ENCODE results near the gene INSR. TPM values are rescaled to one million over a fixed set of nuclear protein-coding genes. Genes with fewer than 3 reads are reported as not detected.

INSR gene
- total and polyA plus RNA-seq, 2 donors (not counting 3 experiments of a cell fraction or from before 2014, with no cell fraction given), result 4.9 to 19.5 TPM

DNA sequence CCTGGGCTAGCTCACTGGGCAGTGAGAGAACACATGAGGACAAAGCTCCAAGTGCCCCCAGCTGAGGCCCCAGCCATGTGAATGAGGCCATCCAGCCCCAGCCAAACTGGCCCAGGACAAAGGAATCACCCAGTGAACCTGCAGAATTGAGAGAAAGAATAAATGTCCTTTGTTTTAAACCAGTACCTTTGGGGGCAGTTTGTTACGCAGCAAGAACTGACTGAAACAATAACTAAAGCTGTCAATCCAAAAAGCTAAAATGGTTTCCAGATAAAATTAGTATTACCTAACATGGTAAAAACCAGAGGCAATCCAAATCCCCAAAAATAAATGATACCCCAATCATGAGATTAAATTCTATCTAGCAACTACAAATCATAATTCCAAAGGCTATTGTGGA, 155.1 kb downstream of the INSR start:
- TF ChIP-seq JUN (IDR thresholded peaks at IDR 0.05; ENCODE audit: borderline replicate concordance, insufficient read depth, insufficient read length, low read depth), result no peak
- no peak for TF ChIP-seq FOS (IDR thresholded peaks at IDR 0.05; ENCODE audit: borderline replicate concordance, insufficient read depth, low read length)
- no peak for TF ChIP-seq EZH2 (IDR thresholded peaks at IDR 0.05; ENCODE audit: borderline replicate concordance, low read depth, low read length, severe bottlenecking)
- TF ChIP-seq, protein P1, sequence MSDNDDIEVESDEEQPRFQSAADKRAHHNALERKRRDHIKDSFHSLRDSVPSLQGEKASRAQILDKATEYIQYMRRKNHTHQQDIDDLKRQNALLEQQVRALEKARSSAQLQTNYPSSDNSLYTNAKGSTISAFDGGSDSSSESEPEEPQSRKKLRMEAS (IDR thresholded peaks at IDR 0.05; ENCODE audit: insufficient read depth, insufficient read length), result no peak
- TF ChIP-seq MYC (IDR thresholded peaks at IDR 0.05; ENCODE audit: low read depth, low read length), result no peak
- TF ChIP-seq, protein P2, sequence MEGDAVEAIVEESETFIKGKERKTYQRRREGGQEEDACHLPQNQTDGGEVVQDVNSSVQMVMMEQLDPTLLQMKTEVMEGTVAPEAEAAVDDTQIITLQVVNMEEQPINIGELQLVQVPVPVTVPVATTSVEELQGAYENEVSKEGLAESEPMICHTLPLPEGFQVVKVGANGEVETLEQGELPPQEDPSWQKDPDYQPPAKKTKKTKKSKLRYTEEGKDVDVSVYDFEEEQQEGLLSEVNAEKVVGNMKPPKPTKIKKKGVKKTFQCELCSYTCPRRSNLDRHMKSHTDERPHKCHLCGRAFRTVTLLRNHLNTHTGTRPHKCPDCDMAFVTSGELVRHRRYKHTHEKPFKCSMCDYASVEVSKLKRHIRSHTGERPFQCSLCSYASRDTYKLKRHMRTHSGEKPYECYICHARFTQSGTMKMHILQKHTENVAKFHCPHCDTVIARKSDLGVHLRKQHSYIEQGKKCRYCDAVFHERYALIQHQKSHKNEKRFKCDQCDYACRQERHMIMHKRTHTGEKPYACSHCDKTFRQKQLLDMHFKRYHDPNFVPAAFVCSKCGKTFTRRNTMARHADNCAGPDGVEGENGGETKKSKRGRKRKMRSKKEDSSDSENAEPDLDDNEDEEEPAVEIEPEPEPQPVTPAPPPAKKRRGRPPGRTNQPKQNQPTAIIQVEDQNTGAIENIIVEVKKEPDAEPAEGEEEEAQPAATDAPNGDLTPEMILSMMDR (IDR thresholded peaks at IDR 0.05; ENCODE audit: extremely low read depth in 1 of 2, insufficient read depth in 1 of 2, low read depth in 1 of 2, low read length in 2 of 2), result no peak
- TF ChIP-seq GATA2 (IDR thresholded peaks at IDR 0.05; ENCODE audit: insufficient read depth, insufficient read length, low read depth, low read length), result no peak
- no peak for TF ChIP-seq POLR2AphosphoS5 (IDR thresholded peaks at IDR 0.05; ENCODE audit: insufficient read depth, low read depth, low read length)
- no peaks in the 10 kb centered on the region for H3K79me2 ChIP-seq (ENCODE audit: control insufficient read depth, insufficient read depth, low read length)
- no peaks in the 10 kb centered on the region for H3K27me3 ChIP-seq (ENCODE audit: control insufficient read depth in 2 of 2, insufficient read depth in 2 of 2, low read length in 2 of 2)
- H3K4me1 ChIP-seq (ENCODE audit: control insufficient read depth, extremely low read depth, insufficient read depth, low read length), result no peaks in the 10 kb centered on the region
- H3K4me2 ChIP-seq (ENCODE audit: insufficient read depth, low read length), result no peak overlapping the region
- H4K20me1 ChIP-seq (replicated peaks; ENCODE audit: control insufficient read depth, extremely low read depth, insufficient read depth, low read length), result no peaks in the 10 kb centered on the region
- POLR2A ChIA-PET, result interaction anchor here (0.6 kb wide), 1 partner anchor 76 kb away, joined by 3 read pairs; no protein-coding TSS in a partner anchor
- no peaks in the 10 kb centered on the region for H3K9me1 ChIP-seq (replicated peaks; ENCODE audit: control insufficient read depth, extremely low read depth, insufficient read depth, low read length)
- dilution Hi-C loops (cut with MboI; ENCODE audit: extremely low pct_ligation_motif_present, low sequenced_read_pairs), result no loop called here
- no TSS peak for BruUV-seq (replicated peaks)
- DNase-seq (ENCODE audit: low read depth, low spot score) (no peak), FAIRE-seq (no peak)
- H3K27ac ChIP-seq (ENCODE audit: insufficient read depth, low read depth, low read length), result no peak overlapping the region
- H3K9me3 ChIP-seq (replicated peaks; ENCODE audit: control insufficient read depth, insufficient read depth, low read length), result no peaks in the 10 kb centered on the region
- no peak overlapping the region for H3K9ac ChIP-seq (replicated peaks; ENCODE audit: extremely low read depth, insufficient read depth, low read length)
- no peak overlapping the region for H3K4me3 ChIP-seq (replicated peaks in 1 of 3; ENCODE audit: insufficient read depth in 1 of 3, low read depth in 1 of 3, low read length in 3 of 3)
- intact Hi-C loops (cut with micrococcal nuclease), result no loop called here
- no peak overlapping the region for H2AFZ ChIP-seq (ENCODE audit: low read depth, low read length)
- peaks cover 0 to 6% of the 10 kb centered on the region in 2 experiments for H3K36me3 ChIP-seq (ENCODE audit: control insufficient read depth in 2 of 2, extremely low read depth in 1 of 2, insufficient read depth in 2 of 2, low read length in 2 of 2)
- CTCF ChIA-PET, result interaction anchor here (0.7 to 1.6 kb wide), 4 partner anchors 9 to 215 kb away, joined by 3 to 9 read pairs (median 4); no protein-coding TSS in a partner anchor

Measured in endothelial cell of umbilical vein (primary cell).